ENCODE results near the gene EPB41L2.

GRCh38 chr6:130975325-130975724 lies 87.7 kb downstream of the EPB41L2 start:
- TF ChIP-seq POLR2A (IDR thresholded peaks at IDR 0.05) (no peak), CTCF (IDR thresholded peaks at IDR 0.05) (no peak)

Measured in body of pancreas (tissue), 4 donors.